GM12892 (cell line): ENCODE data around the gene FMN2.
"Not testable (repeated sequence)": the region's sequence is repeated elsewhere in the genome, so short reads cannot be mapped to it uniquely, and the experiment has no call there.

Source experiments
- DNase-seq: peaks from one replicate; pipeline ENCODE4 v3.0.0; 2011; ENCODE audit not compliant: insufficient read length
- FAIRE-seq: peaks from 2 replicates; lab custom pipeline; 2011; peaks lifted over from hg19 to GRCh38; lab: Jason Lieb, UNC
- POLR2A ChIP-seq: IDR thresholded peaks from 2 replicates; pipeline ENCODE4 v1.6.1; 2011; ENCODE audit warnings: low read depth, low read length, control low read depth
- POLR2AphosphoS5 ChIP-seq: IDR thresholded peaks from 2 replicates; pipeline ENCODE4 v1.6.1; 2011; ENCODE audit warnings: low read depth, low read length, control low read depth
- TAF1 ChIP-seq: IDR thresholded peaks from 2 replicates; pipeline ENCODE4 v1.6.1; 2011; ENCODE audit warnings: low read depth, mild to moderate bottlenecking, control low read depth, low read length, borderline replicate concordance

FMN2 gene

DNA sequence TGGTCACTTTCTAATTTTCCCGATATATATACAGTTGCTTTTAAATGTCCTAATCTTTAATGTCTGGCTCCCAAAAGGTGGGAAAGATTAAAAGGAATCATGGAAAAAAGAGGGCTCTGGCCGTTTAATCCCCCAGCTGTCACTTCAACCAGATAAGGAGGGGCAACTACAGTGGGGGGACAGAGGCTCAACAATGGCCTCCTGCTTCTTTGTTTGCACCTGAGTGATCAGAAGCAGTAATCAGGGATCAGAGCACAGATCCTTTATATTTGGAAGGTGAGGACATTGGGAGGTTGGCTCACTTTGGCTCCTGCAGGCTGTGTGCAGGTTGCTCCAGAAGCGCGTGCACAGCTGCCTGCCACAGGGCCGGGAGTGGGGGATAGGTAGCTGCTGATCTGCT, 212.8 kb downstream of the FMN2 start:
- TF ChIP-seq TAF1 (no peak), POLR2A (no peak), POLR2AphosphoS5 (no peak)
- FAIRE-seq (no peak), DNase-seq (no peak)

DNA sequence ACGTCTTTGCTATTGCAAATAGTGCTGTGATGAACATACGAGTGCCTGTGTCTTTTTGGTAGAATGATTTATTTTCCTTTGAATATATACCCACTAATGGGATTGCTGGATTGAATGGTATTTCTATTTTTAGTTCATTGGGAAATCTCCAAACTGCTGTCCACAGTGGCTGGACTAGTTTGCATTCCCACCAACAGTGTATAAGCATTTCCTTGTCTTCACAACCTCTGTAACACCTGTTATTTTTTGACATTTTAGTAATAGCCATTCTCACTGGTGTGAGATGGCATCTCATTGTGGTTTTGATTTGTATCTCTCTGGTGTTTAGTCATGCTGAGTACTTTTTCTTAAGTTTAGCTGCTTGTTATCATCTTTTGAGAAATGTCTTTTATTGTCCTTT, 215.0 kb downstream of the FMN2 start:
- FAIRE-seq (no peak), DNase-seq (no peak)

DNA sequence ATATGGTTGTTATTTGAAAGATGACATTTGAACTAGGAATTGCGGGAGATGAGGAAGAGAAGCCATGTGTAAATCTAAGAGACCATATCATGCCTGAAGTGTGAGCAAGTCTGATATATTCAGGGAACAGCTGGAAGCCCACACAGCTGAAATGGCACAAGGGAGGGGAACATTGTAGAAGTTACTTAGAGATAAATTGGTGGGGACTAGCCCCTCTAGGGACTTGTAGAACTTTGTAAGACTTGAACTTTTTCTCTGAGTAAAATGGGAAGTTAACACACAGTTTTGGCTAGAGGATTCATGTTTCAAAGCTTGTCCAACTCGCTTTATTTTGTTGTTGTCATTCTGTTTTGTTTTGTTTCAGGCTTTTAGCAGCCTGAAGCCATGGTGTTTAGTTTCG, 216.4 kb downstream of the FMN2 start:
- no peak for FAIRE-seq
- DNase-seq = no peak
- no peak for TF ChIP-seq POLR2A
- TF ChIP-seq TAF1 = no peak
- TF ChIP-seq POLR2AphosphoS5 = no peak

More for the DNA sequence above, 215.0 kb downstream of the FMN2 start:
- TF ChIP-seq POLR2AphosphoS5 = no peak
- no peak for TF ChIP-seq TAF1
- TF ChIP-seq POLR2A = no peak

DNA sequence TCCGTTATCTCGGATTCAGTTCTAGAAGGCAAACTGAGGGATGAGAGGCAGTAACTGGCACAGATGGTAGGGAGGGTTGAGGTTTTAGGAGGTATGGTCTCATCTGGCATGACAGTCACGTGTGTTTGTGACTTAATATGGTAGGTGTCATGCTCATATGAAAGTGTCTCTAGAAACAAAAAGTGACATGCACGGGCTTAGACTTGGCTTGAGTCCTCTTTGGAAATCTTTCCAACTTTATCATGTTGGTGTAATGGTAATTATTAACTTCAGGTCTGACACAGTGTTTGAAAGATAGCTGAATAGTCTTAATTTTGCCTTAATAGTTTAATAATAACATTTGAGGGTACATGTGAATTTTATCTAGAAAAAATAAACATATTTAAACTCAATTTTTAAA, 218.1 kb downstream of the FMN2 start:
- TF ChIP-seq POLR2A = no peak
- TF ChIP-seq POLR2AphosphoS5 = no peak
- no peak for TF ChIP-seq TAF1
- FAIRE-seq = no peak
- no peak for DNase-seq

DNA sequence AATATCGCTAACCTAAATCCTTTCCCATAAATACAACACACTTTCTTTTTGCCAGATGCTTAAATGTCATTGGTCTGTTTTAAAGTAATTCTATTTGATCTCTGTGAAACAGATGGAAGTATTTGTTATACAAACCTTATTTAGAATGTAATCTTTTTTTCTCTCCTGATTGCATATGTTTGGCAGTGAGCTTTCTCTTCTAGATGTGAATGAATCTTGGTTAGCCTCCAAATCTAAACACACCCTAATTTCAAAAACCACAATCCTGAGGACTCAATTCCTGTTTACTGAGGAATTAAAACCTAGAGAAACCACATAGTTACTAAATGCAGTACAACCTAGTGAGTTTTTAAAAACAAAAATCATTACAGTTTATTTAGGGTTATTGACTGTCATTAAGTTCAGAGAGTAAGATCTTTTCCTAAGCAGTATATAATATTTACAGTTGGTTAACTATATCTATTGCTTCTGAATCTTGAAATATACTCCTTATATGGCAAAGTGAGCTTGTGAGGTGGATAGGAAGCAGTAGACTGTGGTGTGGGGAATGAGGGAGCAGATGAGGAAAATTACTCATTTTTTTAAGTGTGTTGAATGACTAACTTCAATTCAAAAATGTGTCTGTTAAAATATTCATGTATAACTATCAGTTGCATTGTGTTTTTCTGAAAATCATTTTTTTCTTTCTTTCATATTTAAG, 218.7 kb downstream of the FMN2 start:
- TF ChIP-seq TAF1 = no peak
- TF ChIP-seq POLR2AphosphoS5 = no peak
- no peak for TF ChIP-seq POLR2A
- DNase-seq (no peak), FAIRE-seq (no peak)

DNA sequence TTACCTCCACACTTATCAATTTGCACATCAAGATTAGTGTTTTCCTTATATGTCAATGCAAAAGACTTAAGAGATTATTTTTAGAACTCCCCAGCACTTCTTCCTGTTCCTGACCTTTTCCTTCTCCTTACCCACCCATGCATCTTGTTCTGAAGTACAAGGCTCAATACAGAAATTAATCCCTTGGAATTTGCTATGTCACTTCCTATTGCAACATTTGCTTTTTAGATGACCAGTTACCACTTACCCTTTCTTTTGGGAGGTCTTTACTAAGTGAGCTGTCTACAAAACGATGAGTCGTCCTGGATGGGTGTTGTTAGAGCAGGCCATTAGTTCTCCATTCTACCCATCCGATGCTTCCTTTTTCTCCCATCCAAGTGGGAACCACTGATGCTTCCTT, 221.2 kb downstream of the FMN2 start:
- TF ChIP-seq POLR2A = no peak
- TF ChIP-seq TAF1 = no peak
- no peak for TF ChIP-seq POLR2AphosphoS5
- DNase-seq = no peak
- FAIRE-seq = no peak

DNA sequence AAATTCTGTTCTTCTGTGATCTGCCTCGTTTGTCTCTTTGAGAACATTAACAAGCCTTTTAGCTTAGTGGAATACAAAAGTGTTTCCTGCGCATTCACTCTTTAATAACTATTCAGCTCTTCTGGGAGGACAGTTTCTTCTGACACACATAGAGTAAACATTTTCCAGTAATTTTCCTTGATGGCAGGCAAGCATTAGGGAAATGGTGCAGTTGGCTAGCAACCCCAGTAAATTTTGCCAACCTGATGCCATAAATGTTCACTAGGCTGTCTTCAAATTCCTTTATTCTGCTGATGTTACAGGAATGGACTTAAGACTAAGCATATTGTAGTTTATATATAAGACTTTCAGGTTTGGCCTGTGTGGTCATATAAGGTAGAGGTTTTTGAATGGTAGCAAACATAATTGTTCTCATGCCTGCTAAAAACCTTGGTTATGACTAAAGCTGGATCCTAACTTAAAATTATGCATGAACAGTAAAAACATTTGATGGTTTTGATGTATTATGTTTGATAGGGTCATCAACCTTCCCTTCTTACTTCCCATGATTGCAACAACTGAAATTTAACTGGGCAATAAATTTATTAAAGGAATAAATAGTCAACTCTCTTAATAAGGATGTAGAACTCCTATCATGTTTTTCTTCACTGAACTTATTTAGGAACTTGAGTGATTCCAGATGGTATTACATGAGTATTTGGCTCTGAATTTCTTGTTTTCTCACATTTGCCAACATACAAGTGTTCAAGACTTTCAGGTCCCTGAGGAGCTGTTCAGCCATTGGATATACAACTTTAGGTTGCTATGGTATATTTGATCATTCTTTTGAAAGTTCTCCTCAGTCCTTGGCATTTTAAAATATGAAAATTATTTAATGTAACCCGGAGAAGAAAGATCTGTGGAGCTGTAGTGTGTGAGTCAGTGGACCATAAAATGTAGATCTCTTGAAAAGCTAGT, 223.4 kb downstream of the FMN2 start:
- TF ChIP-seq TAF1 (no peak), POLR2A (no peak), POLR2AphosphoS5 (no peak)
- no peak for FAIRE-seq
- DNase-seq = no peak

DNA sequence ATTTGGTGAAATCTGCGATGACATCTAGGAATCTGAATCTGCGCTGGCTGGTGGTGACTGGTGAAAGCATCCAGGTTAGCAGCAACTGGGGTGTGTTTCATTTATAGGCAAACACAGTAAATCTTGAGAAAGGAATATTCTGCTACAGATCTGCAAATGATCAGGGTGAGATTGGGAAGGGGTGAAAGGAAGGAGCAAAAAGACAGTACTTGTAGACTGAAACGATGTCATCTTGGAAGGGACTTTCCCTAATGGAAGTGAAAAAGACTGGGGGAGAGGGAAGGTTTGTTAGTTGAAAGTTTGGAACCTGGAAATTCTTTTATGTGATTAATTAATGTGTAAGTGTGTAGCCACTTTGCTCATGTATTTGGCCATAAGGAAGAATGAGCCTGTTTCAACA, 228.3 kb downstream of the FMN2 start:
- TF ChIP-seq POLR2A (no peak), POLR2AphosphoS5 (no peak), TAF1 (no peak)
- DNase-seq (no peak), FAIRE-seq (no peak)

DNA sequence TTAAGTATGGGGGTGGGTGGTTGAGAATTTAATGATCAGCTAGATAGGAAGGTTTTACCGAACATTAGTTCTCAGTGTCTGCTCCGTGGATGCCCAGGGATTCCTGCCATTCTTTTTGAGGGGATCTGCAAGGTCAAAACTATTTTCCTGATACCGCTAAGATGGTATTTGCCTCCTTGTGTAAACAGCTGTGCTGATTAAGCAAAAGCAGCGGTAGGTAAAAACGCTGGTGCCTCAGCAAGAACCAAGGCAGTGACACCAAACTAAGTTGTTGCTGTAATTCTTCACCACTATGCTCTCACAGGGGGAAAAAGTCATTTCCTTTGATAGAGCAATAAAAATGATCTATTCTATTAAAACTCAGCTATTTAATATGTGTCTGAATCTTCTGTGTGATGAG, 229.0 kb downstream of the FMN2 start:
- FAIRE-seq (no peak), DNase-seq (no peak)
- TF ChIP-seq TAF1 (no peak), POLR2A (no peak), POLR2AphosphoS5 (no peak)

DNA sequence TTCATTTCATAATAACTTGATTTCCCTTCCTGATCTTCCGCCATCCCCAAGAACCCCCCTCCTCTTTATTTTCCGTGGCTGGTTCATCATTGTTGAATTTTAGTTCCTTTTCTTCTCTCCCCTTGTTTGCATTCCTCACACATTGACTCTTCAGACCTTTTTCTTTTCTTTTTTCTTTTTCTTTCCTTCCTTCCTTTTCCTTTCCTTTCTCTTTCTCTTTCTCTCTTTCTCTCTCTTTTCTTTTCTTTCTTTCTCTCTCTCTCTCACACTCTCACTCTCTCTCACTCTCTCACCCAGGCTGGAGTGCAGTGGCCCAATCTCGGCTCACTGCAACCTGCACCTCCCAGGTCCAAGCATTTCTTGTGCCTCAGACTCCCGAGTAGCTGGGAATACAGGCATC, 231.3 kb downstream of the FMN2 start:
- FAIRE-seq (no peak), DNase-seq (no peak)
- TF ChIP-seq POLR2AphosphoS5 (no peak), POLR2A (no peak), TAF1 (no peak)

DNA sequence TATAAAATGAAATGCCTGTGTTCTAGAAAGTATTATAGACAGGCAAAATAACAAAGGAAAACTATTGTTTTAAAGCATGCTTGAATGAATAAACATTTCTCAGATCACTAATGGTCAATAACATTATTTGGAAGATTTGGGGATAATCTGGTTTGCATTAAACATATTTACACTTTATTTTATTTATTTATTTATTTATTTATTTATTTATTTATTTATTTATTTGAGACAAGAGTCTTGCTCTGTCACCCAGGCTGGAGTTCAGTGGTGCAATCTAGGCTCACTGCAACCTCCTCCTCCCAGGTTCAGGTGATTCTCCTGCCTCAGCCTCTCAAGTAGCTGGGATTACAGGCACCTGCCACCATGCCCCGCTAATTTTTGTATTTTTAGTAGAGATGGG, 236.7 kb downstream of the FMN2 start:
- not testable (repeated sequence) for FAIRE-seq, DNase-seq

DNA sequence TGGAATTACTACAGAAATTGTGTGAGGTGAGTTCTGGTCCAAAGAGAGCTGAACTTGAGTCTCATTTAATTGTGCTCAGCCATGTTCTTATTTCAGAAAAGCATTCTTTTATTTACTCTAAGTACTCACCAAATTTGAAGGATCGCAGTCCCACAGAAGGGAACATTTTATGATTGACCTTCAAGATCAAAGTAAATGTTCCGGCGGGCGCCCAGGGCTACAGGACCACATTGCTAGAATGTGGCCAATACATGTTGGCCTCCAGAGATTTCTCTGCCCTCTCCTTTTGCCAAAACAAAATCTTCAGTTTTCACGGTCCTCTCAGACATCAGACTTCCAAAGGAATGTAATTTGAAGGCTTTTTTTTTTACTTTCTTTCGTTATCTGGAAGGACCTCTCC, 237.8 kb downstream of the FMN2 start:
- no peak for TF ChIP-seq POLR2AphosphoS5
- no peak for TF ChIP-seq POLR2A
- no peak for TF ChIP-seq TAF1
- FAIRE-seq (no peak), DNase-seq (no peak)
